ENCODE results near the gene RGMA. TPM values are rescaled to one million over a fixed set of nuclear protein-coding genes. Genes with fewer than 3 reads are reported as not detected.

The RGMA gene
- total RNA-seq, 1 experiment from 2014 or later: 3.3 TPM

DNA sequence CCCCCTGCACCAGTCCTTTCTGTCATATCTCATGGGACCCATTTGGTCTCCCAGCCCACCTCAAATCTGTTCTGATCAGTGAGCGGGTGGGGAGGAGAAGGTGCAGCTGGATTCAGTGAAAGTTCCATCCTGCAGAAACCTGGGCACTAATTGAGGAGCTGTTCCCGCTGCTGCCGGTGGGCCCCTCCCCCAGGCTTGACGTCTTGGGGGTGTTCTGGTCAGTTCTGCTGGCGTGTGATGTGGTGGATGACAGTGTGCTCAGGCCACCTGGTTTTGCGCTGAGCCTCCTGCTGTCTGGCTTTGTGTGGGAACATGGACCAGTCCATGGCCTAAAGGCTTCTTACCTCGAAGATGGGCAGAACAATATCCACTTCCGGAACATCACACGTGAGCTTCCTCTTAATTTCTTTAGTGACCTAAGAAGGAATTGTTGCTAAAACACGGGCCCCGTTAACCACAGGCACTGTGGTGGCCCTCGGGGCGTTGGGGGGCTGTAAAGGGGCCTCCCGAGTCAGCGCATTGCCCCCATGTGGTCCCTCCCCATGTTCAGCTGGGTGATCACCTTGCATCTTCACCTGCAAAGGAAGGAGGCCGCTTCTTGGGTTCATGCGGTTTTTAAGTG lies 59.7 kb downstream of the RGMA start:
- Histone ChIP-seq H3K4me3 (no peak overlapping the region), H3K27me3 (ENCODE audit: insufficient read depth, low read depth) (no peaks in the 10 kb centered on the region), H3K79me2 (ENCODE audit: low read depth) (no peaks in the 10 kb centered on the region), H3K4me1 (replicated peaks; ENCODE audit: insufficient read depth) (no peaks in the 10 kb centered on the region), H3K4me2 (no peak overlapping the region), H3K9me3 (ENCODE audit: insufficient read depth, low read depth) (no peaks in the 10 kb centered on the region), H4K20me1 (ENCODE audit: insufficient read depth) (peaks cover 16% of the 10 kb centered on the region), H3K9me2 (ENCODE audit: insufficient read depth) (no peaks in the 10 kb centered on the region), H2AFZ (no peak overlapping the region), H3F3A (ENCODE audit: insufficient read depth, low read depth) (peaks cover 38% of the 10 kb centered on the region), H3K36me3 (ENCODE audit: low read depth) (peaks cover 10% of the 10 kb centered on the region; the same call in 1 of the 2 replicates), H3K27ac (peak overlapping the region; percentile 39)
- intact Hi-C loops (cut with micrococcal nuclease; ENCODE audit: unreplicated experiment): no loop called here
- ChIA-PET POLR2A (ENCODE audit: unreplicated experiment) (interaction anchor here (0.6 kb wide), 3 partner anchors 12 to 122 kb away, joined by 5 to 12 read pairs (median 6); no protein-coding TSS in a partner anchor), CTCF (interaction anchor here (0.7 to 2.6 kb wide), 4 partner anchors 232 to 1090 kb away, joined by 3 to 25 read pairs (median 4); no protein-coding TSS in a partner anchor)
- no peak for DNase-seq
- no peak for TF ChIP-seq EZH2 (IDR thresholded peaks at IDR 0.05; ENCODE audit: low read depth)
- no peak for TF ChIP-seq CTCF (conservative IDR thresholded peaks at IDR 0.05)
- BruUV-seq (replicated peaks): no TSS peak

DNA sequence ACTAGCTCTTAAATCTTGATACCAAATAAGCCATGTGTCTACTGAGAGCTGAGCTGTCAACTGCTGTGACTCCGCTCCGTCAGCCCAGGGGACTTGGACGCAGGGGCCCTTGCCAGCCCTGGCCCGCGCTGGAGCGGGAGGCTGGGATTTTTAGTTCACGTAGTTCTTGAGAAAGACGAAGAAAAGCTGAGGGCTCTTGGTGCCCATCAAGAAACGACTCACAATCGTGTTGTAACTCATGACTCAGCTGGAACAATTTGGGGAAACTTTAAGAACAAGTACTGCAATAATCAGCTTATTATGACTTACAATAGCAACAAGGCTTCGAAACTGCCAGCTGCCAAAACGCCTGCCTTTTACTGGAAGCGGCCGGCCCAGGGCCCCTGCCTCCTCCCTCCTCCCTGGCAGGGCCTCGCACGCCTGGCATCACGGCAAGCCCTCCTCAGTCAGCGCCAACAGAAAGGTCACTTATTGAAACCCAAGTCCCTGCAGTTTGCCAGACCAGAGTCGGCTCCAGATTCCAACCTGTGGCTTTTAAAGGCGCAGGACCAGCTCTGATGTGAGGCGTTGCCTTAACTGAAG lies 60.3 kb downstream of the RGMA start:
- Histone ChIP-seq H3K36me3 (ENCODE audit: low read depth) (peaks cover 14% of the 10 kb centered on the region; the same call in 1 of the 2 replicates), H4K20me1 (ENCODE audit: insufficient read depth) (peaks cover 20% of the 10 kb centered on the region), H3K4me3 (no peak overlapping the region), H3K9me3 (ENCODE audit: insufficient read depth, low read depth) (no peaks in the 10 kb centered on the region), H2AFZ (no peak overlapping the region), H3K79me2 (ENCODE audit: low read depth) (no peaks in the 10 kb centered on the region), H3K27ac (peak overlapping the region; percentile 39), H3K4me1 (replicated peaks; ENCODE audit: insufficient read depth) (no peaks in the 10 kb centered on the region), H3K9me2 (ENCODE audit: insufficient read depth) (no peaks in the 10 kb centered on the region), H3F3A (ENCODE audit: insufficient read depth, low read depth) (peaks cover 38% of the 10 kb centered on the region), H3K4me2 (no peak overlapping the region), H3K27me3 (ENCODE audit: insufficient read depth, low read depth) (no peaks in the 10 kb centered on the region)
- CTCF ChIA-PET: interaction anchor here (0.5 to 2.6 kb wide), 3 partner anchors 296 to 1091 kb away, joined by 3 to 25 read pairs (median 6); no protein-coding TSS in a partner anchor
- POLR2A ChIA-PET (ENCODE audit: unreplicated experiment): interaction anchor here (0.6 kb wide), 1 partner anchor 61 kb away, joined by 5 read pairs; no protein-coding TSS in a partner anchor
- DNase-seq: no peak
- TF ChIP-seq EZH2 (IDR thresholded peaks at IDR 0.05; ENCODE audit: low read depth) (no peak), CTCF (conservative IDR thresholded peaks at IDR 0.05) (no peak)
- no TSS peak for BruUV-seq (replicated peaks)
- intact Hi-C loops (cut with micrococcal nuclease; ENCODE audit: unreplicated experiment): no loop called here

DNA sequence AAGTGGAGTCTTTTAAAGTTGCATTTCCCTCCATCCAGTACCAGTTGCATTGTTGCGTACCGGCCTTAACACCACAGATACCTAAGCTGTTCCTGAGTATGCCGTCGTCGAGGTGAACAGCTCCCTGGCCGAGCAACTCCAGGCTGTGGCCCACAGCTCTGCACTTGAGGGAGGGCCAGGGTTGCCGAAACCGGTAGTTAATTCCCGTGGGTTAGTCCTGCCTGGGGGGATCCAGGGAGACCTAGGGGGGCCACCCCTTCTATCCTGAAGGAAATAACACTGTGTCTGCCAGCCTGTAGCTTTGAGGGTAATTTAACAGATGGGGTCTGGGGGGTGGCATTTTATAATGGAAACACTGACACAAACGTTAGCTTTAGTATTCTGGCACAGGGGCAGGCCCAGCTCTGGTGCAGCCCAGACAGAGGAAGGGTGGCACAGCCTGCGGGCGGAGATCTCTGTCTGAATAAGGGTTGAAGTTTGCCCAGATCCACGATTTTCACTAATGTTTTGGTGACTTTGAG lies 60.8 kb downstream of the RGMA start:
- H3K4me2 ChIP-seq: no peak overlapping the region
- no peak overlapping the region for H2AFZ ChIP-seq
- no peak for DNase-seq
- H3K36me3 ChIP-seq (ENCODE audit: low read depth): peaks cover 20% of the 10 kb centered on the region
- CTCF ChIA-PET: interaction anchor here (0.5 to 1.4 kb wide), 2 partner anchors 295 to 1092 kb away, joined by 3 to 6 read pairs; no protein-coding TSS in a partner anchor
- no peak for TF ChIP-seq EZH2 (IDR thresholded peaks at IDR 0.05; ENCODE audit: low read depth)
- POLR2A ChIA-PET (ENCODE audit: unreplicated experiment): no interaction called here
- no peaks in the 10 kb centered on the region for H3K79me2 ChIP-seq (ENCODE audit: low read depth)
- H3K9me2 ChIP-seq (ENCODE audit: insufficient read depth): no peaks in the 10 kb centered on the region
- peaks cover 38% of the 10 kb centered on the region for H3F3A ChIP-seq (ENCODE audit: insufficient read depth, low read depth)
- no peaks in the 10 kb centered on the region for H3K9me3 ChIP-seq (ENCODE audit: insufficient read depth, low read depth)
- intact Hi-C loops (cut with micrococcal nuclease; ENCODE audit: unreplicated experiment): no loop called here
- H3K4me3 ChIP-seq: no peak overlapping the region
- H4K20me1 ChIP-seq (ENCODE audit: insufficient read depth): peaks cover 26% of the 10 kb centered on the region
- BruUV-seq (replicated peaks): no TSS peak
- no peaks in the 10 kb centered on the region for H3K4me1 ChIP-seq (replicated peaks; ENCODE audit: insufficient read depth)
- peak overlapping the region; percentile 39 for H3K27ac ChIP-seq
- no peaks in the 10 kb centered on the region for H3K27me3 ChIP-seq (ENCODE audit: insufficient read depth, low read depth)

All from PC-9 (cell line).